B cell (primary cell): ENCODE results near the gene BUD31.

ENCODE experiments used
- EZH2 ChIP-seq: IDR thresholded peaks from 2 replicates; pipeline ENCODE4 v1.6.1; 2012; ENCODE audit warnings: borderline replicate concordance, low read depth, mild to moderate bottlenecking, moderate library complexity, low read length; ENCODE audit not compliant: insufficient read depth, poor library complexity, severe bottlenecking
- TF ChIP-seq, protein P1 (sequence below): fragments of 200-600 bp; IDR thresholded peaks from one replicate; pipeline ENCODE4 v1.8.0; 2022; ENCODE audit warnings: antibody characterized with exemption, mild to moderate bottlenecking

GRCh38 chr7:99456288-99456687 lies 47.5 kb downstream of the BUD31 start:
- TF ChIP-seq, protein P1, sequence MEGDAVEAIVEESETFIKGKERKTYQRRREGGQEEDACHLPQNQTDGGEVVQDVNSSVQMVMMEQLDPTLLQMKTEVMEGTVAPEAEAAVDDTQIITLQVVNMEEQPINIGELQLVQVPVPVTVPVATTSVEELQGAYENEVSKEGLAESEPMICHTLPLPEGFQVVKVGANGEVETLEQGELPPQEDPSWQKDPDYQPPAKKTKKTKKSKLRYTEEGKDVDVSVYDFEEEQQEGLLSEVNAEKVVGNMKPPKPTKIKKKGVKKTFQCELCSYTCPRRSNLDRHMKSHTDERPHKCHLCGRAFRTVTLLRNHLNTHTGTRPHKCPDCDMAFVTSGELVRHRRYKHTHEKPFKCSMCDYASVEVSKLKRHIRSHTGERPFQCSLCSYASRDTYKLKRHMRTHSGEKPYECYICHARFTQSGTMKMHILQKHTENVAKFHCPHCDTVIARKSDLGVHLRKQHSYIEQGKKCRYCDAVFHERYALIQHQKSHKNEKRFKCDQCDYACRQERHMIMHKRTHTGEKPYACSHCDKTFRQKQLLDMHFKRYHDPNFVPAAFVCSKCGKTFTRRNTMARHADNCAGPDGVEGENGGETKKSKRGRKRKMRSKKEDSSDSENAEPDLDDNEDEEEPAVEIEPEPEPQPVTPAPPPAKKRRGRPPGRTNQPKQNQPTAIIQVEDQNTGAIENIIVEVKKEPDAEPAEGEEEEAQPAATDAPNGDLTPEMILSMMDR, result no peak
- TF ChIP-seq EZH2, result no peak
